Islet precursor cell (in vitro differentiated cells): ENCODE measurements around the gene DIRAS1.
"Not testable (repeated sequence)": the region's sequence is repeated elsewhere in the genome, so short reads cannot be mapped to it uniquely, and the experiment has no call there.

Experiments
- DNase-seq: peaks from one replicate; pipeline ENCODE4 v3.0.0-alpha.2; 2018

Gene DIRAS1

GRCh38 chr19:2726160-2726855 lies 5.1 kb upstream of the DIRAS1 start:
- DNase-seq, result no peak

GRCh38 chr19:2724148-2724557 lies 3.0 kb upstream of the DIRAS1 start:
- no peak for DNase-seq

- DNase-seq, result no peak
These were observed 2.6 kb upstream of the DIRAS1 start for GRCh38 chr19:2723747-2724146.

GRCh38 chr19:2723345-2723715 lies 2.2 kb upstream of the DIRAS1 start:
- no peak for DNase-seq

- no peak for DNase-seq
These were observed 1.6 kb upstream of the DIRAS1 start for GRCh38 chr19:2722541-2723344.

- no peak for DNase-seq
These were observed 683 bp upstream of the DIRAS1 start for GRCh38 chr19:2721570-2722540.

GRCh38 chr19:2719920-2720776 lies 1.0 kb downstream of the DIRAS1 start:
- DNase-seq, result no peak

- no peak for DNase-seq
These were observed 1.9 kb downstream of the DIRAS1 start for GRCh38 chr19:2719232-2719735.

- no peak for DNase-seq
These were observed 3.3 kb downstream of the DIRAS1 start for GRCh38 chr19:2717638-2718541.

GRCh38 chr19:2716722-2717637 lies 4.2 kb downstream of the DIRAS1 start:
- DNase-seq, result no peak

- no peak for DNase-seq
These were observed 4.9 kb downstream of the DIRAS1 start for GRCh38 chr19:2716275-2716650.

GRCh38 chr19:2715470-2716274 lies 5.5 kb downstream of the DIRAS1 start:
- DNase-seq, result no peak

- DNase-seq, result no peak
These were observed 6.5 kb downstream of the DIRAS1 start for GRCh38 chr19:2714531-2715269.

GRCh38 chr19:2714102-2714501 lies 7.1 kb downstream of the DIRAS1 start:
- DNase-seq, result not testable (repeated sequence)

- DNase-seq, result not testable (repeated sequence)
These were observed 8.0 kb downstream of the DIRAS1 start for GRCh38 chr19:2713170-2713569.

GRCh38 chr19:2711875-2712205 lies 9.3 kb downstream of the DIRAS1 start:
- DNase-seq, result no peak

GRCh38 chr19:2711172-2711874 lies 9.8 kb downstream of the DIRAS1 start:
- no peak for DNase-seq

- no peak for DNase-seq
These were observed 14.9 kb downstream of the DIRAS1 start for GRCh38 chr19:2706251-2706650.
